CD14-positive monocyte (primary cell): ENCODE measurements around the gene XKR7. TPM values are rescaled to one million over a fixed set of nuclear protein-coding genes. Genes with fewer than 3 reads are reported as not detected.

Source experiments
- DNase-seq, 3 donors: peaks; one replicate each; pipeline ENCODE4 v3.0.0-alpha.2; 2011 to 2022
- H2AFZ ChIP-seq: 2 replicates; pipeline ENCODE4 v1.6.0; 2012; ENCODE audit warnings: mild to moderate bottlenecking, low read depth, low read length, inconsistent platforms; ENCODE audit not compliant: insufficient read depth, poor library complexity, severe bottlenecking
- H3K27ac ChIP-seq, 2 donors: 1 replicate in 1 of 2; 2 replicates in 1 of 2; pipeline ENCODE4 v1.5.1; 2012 to 2013; ENCODE audit warnings: low read length in 2 of 2, control low read depth in 1 of 2, inconsistent platforms in 1 of 2, low read depth in 1 of 2, mild to moderate bottlenecking in 1 of 2
- H3K27me3 ChIP-seq, 2 donors: one replicate each; pipeline versions ENCODE4 v1.6.0 to v1.6.1; 2011 to 2013; ENCODE audit warnings: low read length in 2 of 2; ENCODE audit not compliant: control insufficient read depth in 2 of 2, insufficient read depth in 2 of 2
- H3K36me3 ChIP-seq, 2 donors: replicated peaks in 1 of 2; 1 replicate in 1 of 2; 2 replicates in 1 of 2; pipeline versions ENCODE4 v1.5.1 to v1.6.1; 2012 to 2013; ENCODE audit warnings: low read length in 2 of 2, control low read depth in 1 of 2, inconsistent platforms in 1 of 2, mild to moderate bottlenecking in 1 of 2; ENCODE audit not compliant: insufficient read depth in 2 of 2, control insufficient read depth in 1 of 2
- H3K4me1 ChIP-seq, 2 donors: 1 replicate in 1 of 2; 2 replicates in 1 of 2; pipeline versions ENCODE4 v1.5.1 to v1.6.1; 2012 to 2013; ENCODE audit warnings: low read length in 2 of 2, control low read depth in 1 of 2, inconsistent platforms in 1 of 2, mild to moderate bottlenecking in 1 of 2, moderate library complexity in 1 of 2; ENCODE audit not compliant: insufficient read depth in 2 of 2, control insufficient read depth in 1 of 2
- H3K4me2 ChIP-seq: replicated peaks from 2 replicates; pipeline ENCODE3; 2012; ENCODE audit warnings: low read length, moderate library complexity, mild to moderate bottlenecking; ENCODE audit not compliant: poor library complexity, severe bottlenecking; ENCODE audit errors: extremely low read depth
- H3K4me3 ChIP-seq, 3 experiments: fragments of 200-600 bp in 1 of 3; sonication (generic) in 1 of 3; replicated peaks in 1 of 3; 1 replicate in 2 of 3; 2 replicates in 1 of 3; pipeline ENCODE4 v1.5.1; 2011 to 2013; ENCODE audit warnings: low read length in 3 of 3, mild to moderate bottlenecking in 3 of 3, control low read depth in 2 of 3, low read depth in 2 of 3, inconsistent platforms in 1 of 3, moderate library complexity in 1 of 3
- H3K79me2 ChIP-seq: 2 replicates; pipeline ENCODE4 v1.6.0; 2012; ENCODE audit warnings: mild to moderate bottlenecking, control low read depth, inconsistent platforms, low read length, moderate library complexity; ENCODE audit not compliant: insufficient read depth
- H3K9ac ChIP-seq: 2 replicates; pipeline ENCODE4 v1.6.0; 2017; ENCODE audit warnings: low read length, mild to moderate bottlenecking; ENCODE audit not compliant: insufficient read depth, poor library complexity, severe bottlenecking
- H3K9me3 ChIP-seq, 2 donors: replicated peaks in 1 of 2; 1 replicate in 1 of 2; 2 replicates in 1 of 2; pipeline versions ENCODE4 v1.5.1 to v1.6.1; 2012 to 2013; ENCODE audit warnings: low read length in 2 of 2, control low read depth in 1 of 2; ENCODE audit not compliant: control insufficient read depth in 1 of 2, insufficient read depth in 1 of 2
- H4K20me1 ChIP-seq: 2 replicates; pipeline ENCODE4 v1.6.0; 2012; ENCODE audit warnings: mild to moderate bottlenecking, low read length, control low read depth, moderate library complexity; ENCODE audit not compliant: insufficient read depth
- H3K27ac Mint-ChIP-seq, 7 donors: one replicate each; pipeline ENCODE4 v1.8.0; 2020; ENCODE audit warnings: mild to moderate bottlenecking in 7 of 7, mixed read lengths in 7 of 7, moderate library complexity in 6 of 7, inconsistent platforms in 2 of 7
- H3K27me3 Mint-ChIP-seq, 3 donors: one replicate each; pipeline ENCODE4 v1.8.0; 2021 to 2022; ENCODE audit warnings: low read depth in 3 of 3, mild to moderate bottlenecking in 3 of 3, mixed read lengths in 3 of 3, moderate library complexity in 3 of 3, inconsistent platforms in 1 of 3
- H3K36me3 Mint-ChIP-seq, 2 donors: one replicate each; pipeline ENCODE4 v1.8.0; 2020; ENCODE audit warnings: mixed read lengths in 2 of 2, inconsistent platforms in 1 of 2, mild to moderate bottlenecking in 1 of 2
- H3K4me1 Mint-ChIP-seq: one replicate; pipeline ENCODE4 v1.8.0; 2020; ENCODE audit warnings: mild to moderate bottlenecking, mixed read lengths
- H3K4me3 Mint-ChIP-seq, 2 donors: one replicate each; pipeline ENCODE4 v1.8.0; 2020; ENCODE audit warnings: mild to moderate bottlenecking in 2 of 2, mixed read lengths in 2 of 2, moderate library complexity in 1 of 2
- H3K9me3 Mint-ChIP-seq, 7 donors: one replicate each; pipeline ENCODE4 v1.8.0; 2020 to 2022; ENCODE audit warnings: mixed read lengths in 7 of 7, mild to moderate bottlenecking in 6 of 7, moderate library complexity in 6 of 7, inconsistent platforms in 2 of 7
- WGBS: methylation state at CpG from one replicate; pipeline ENCODE4 v1.1.5; 2013; ENCODE audit warnings: missing lambda C conversion rate; ENCODE audit not compliant: insufficient coverage; 5-methylcytosine and 5-hydroxymethylcytosine counted together
- intact Hi-C, 2 donors: fragments of 100-400 bp; cut with micrococcal nuclease; formaldehyde crosslinking; loops; one replicate each; pipeline versions ENCODE4 v1.15.0 to v1.15.1; 2023
- polyA plus RNA-seq, 3 donors: library from polyadenylated mRNA; depleted of rRNA in 1 of 3; unstranded in 2 of 3; stranded (reverse) in 1 of 3; fragments of 300-500 nt in 2 of 3; fragments of >200 nt in 1 of 3; fragmentation: Illumina TruSeq in 2 of 3; gene quantifications; 1 replicate in 2 of 3; 2 replicates in 1 of 3; pipeline ENCODE4 v1.2.3, GENCODE V29; 2012 to 2021
- TF ChIP-seq, protein P1 (sequence below): fragments of 200-600 bp; IDR thresholded peaks from one replicate; pipeline ENCODE4 v1.8.0; 2022; ENCODE audit warnings: antibody characterized with exemption, mild to moderate bottlenecking

Gene XKR7
- polyA plus RNA-seq, 3 donors = 0.02 to 0.43 TPM; not detected in 1

DNA sequence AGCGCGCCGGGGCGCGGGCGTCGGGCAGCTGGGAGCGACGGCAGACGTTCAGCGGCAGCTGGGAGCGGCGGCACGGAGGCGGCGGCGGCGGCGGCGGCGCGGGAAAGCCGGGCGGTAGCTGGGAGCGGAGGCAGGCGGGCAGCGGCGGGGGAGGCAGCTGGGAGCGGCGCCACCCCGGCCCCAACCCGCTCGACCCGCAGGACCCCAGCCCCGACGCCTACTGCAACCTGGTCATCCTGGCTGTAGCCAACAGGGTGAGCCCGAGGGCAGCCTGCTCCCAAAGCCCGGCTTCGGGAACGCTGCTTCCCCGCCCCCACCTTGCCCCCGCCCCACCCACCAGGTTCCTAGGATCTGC is 51.2 kb downstream of the XKR7 start:
- peaks cover 16% of the 10 kb centered on the region for H3K4me1 Mint-ChIP-seq

DNA sequence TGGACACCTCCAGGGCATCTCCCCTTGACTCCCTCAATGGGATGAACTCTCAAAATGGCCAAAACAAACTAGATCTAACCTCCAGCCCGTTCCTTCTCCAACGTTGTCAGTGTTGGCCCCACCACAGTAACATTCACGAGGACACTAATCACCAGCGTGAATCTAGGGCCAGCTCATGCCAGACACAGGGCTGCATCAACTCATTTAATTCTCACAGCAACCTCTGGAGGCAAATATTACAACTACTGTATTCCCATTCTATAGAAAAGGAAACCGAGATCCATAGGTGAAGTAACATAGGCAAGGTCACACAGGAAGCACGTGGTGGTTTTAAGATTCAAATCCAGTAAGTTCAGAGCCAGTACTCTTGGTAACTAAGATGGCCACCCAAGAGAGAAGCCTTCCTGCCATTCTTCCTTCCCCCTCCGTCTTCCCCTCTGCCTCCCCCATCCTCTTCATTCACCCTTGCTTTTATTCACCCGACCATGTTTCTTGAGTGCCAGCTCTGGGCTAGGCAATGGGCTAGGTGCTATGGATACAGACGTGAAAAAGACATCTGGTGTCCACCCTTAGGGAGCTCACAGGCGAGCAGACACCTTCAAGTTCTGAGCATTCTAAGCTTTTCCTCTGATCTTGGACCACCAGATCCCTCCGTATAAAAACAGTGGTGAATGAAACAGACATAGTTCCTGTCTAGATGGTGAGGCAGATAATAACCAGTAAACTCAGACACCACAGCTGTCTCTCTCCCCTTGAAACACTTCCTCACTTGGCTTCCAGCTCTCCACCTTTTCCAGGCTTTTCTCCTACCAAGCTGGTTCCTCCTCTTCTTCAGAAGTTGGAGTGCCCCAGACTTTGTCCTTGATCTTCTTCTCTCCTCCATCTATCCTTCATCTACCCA is 51.9 kb downstream of the XKR7 start:
- Mint-ChIP-seq H3K4me1 (peaks cover 16% of the 10 kb centered on the region), H3K27me3 (peaks cover 70 to 83% (median 74%) of the 10 kb centered on the region in 3 donors), H3K9me3 (peaks cover 0 to 18% (median 12%) of the 10 kb centered on the region in 7 donors), H3K36me3 (peaks cover 7 to 11% of the 10 kb centered on the region in 2 donors), H3K4me3 (peak overlapping the region; percentile 79 to 91), H3K27ac (peak overlapping the region in 2 of 7 donors; percentile 39 to 59)
- H4K20me1 ChIP-seq = no peaks in the 10 kb centered on the region
- peaks cover 0 to 14% of the 10 kb centered on the region in 2 donors for H3K9me3 ChIP-seq
- TF ChIP-seq, protein P1, sequence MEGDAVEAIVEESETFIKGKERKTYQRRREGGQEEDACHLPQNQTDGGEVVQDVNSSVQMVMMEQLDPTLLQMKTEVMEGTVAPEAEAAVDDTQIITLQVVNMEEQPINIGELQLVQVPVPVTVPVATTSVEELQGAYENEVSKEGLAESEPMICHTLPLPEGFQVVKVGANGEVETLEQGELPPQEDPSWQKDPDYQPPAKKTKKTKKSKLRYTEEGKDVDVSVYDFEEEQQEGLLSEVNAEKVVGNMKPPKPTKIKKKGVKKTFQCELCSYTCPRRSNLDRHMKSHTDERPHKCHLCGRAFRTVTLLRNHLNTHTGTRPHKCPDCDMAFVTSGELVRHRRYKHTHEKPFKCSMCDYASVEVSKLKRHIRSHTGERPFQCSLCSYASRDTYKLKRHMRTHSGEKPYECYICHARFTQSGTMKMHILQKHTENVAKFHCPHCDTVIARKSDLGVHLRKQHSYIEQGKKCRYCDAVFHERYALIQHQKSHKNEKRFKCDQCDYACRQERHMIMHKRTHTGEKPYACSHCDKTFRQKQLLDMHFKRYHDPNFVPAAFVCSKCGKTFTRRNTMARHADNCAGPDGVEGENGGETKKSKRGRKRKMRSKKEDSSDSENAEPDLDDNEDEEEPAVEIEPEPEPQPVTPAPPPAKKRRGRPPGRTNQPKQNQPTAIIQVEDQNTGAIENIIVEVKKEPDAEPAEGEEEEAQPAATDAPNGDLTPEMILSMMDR = no peak
- H3K4me2 ChIP-seq = peak overlapping the region; percentile 89
- peak overlapping the region in 1 of 3 experiments; percentile 78 for H3K4me3 ChIP-seq
- H3K4me1 ChIP-seq = peaks cover 12 to 16% of the 10 kb centered on the region in 2 donors
- H3K36me3 ChIP-seq = no peaks in the 10 kb centered on the region
- H3K79me2 ChIP-seq = no peaks in the 10 kb centered on the region
- no peak overlapping the region for H3K27ac ChIP-seq
- intact Hi-C loops = no loop called here
- peaks cover 47 to 73% of the 10 kb centered on the region in 2 donors for H3K27me3 ChIP-seq
- DNase-seq = no peak
- WGBS = 32% methylated on average over 6 of the region's 11 CpGs
- no peak overlapping the region for H2AFZ ChIP-seq
- H3K9ac ChIP-seq = no peak overlapping the region

More for the DNA sequence above, 51.2 kb downstream of the XKR7 start:
- H2AFZ ChIP-seq = no peak overlapping the region
- 2% methylated on average over 41 of the region's 42 CpGs for WGBS
- peaks cover 47 to 76% of the 10 kb centered on the region in 2 donors for H3K27me3 ChIP-seq
- H3K9me3 Mint-ChIP-seq = peaks cover 0 to 18% (median 12%) of the 10 kb centered on the region in 7 donors
- H3K4me3 Mint-ChIP-seq = peak overlapping the region; percentile 79 to 91
- peak overlapping the region in 1 of 3 experiments; percentile 78 for H3K4me3 ChIP-seq
- no peaks in the 10 kb centered on the region for H3K36me3 ChIP-seq
- no peak overlapping the region for H3K27ac Mint-ChIP-seq
- H4K20me1 ChIP-seq = no peaks in the 10 kb centered on the region
- H3K4me1 ChIP-seq = peaks cover 12 to 16% of the 10 kb centered on the region in 2 donors
- no peaks in the 10 kb centered on the region for H3K79me2 ChIP-seq
- peaks cover 0 to 14% of the 10 kb centered on the region in 2 donors for H3K9me3 ChIP-seq
- H3K27ac ChIP-seq = no peak overlapping the region
- TF ChIP-seq, protein P1 = no peak
- H3K9ac ChIP-seq = no peak overlapping the region
- DNase-seq = no peak
- H3K27me3 Mint-ChIP-seq = peaks cover 68 to 89% (median 78%) of the 10 kb centered on the region in 3 donors
- peak overlapping the region; percentile 89 for H3K4me2 ChIP-seq
- H3K36me3 Mint-ChIP-seq = peaks cover 7 to 11% of the 10 kb centered on the region in 2 donors
- intact Hi-C loops = no loop called here
